Stimulated activated CD8-positive, alpha-beta memory T cell treated with anti-CD3 and anti-CD28 coated beads, Interleukin-2, amount 100 ng/mL, for 1 hour (primary cell): ENCODE measurements around the gene SCAF8.
"Not testable (repeated sequence)": the region's sequence is repeated elsewhere in the genome, so short reads cannot be mapped to it uniquely, and the experiment has no call there.

Experiments
- DNase-seq, 2 donors: peaks; one replicate each; pipeline ENCODE4 v3.0.0-alpha.2; 2020; ENCODE audit warnings: low read depth in 2 of 2

Gene SCAF8

GRCh38 chr6:154736618-154737259 lies 3.5 kb downstream of the SCAF8 start:
- DNase-seq: no peak

GRCh38 chr6:154737424-154737823 lies 4.2 kb downstream of the SCAF8 start:
- no peak for DNase-seq

GRCh38 chr6:154738551-154738961 lies 5.3 kb downstream of the SCAF8 start:
- no peak for DNase-seq

- DNase-seq: no peak
Observed at GRCh38 chr6:154740658-154741057, 7.4 kb downstream of the SCAF8 start.

GRCh38 chr6:154742891-154743290 lies 9.7 kb downstream of the SCAF8 start:
- DNase-seq: no peak

GRCh38 chr6:154744029-154744745 lies 11.0 kb downstream of the SCAF8 start:
- not testable (repeated sequence) for DNase-seq

GRCh38 chr6:154745243-154745642 lies 12.0 kb downstream of the SCAF8 start:
- no peak for DNase-seq

- DNase-seq: no peak
Observed at GRCh38 chr6:154749341-154749740, 16.1 kb downstream of the SCAF8 start.

GRCh38 chr6:154751011-154751800 lies 18.0 kb downstream of the SCAF8 start:
- no peak for DNase-seq

GRCh38 chr6:154752022-154752421 lies 18.8 kb downstream of the SCAF8 start:
- no peak for DNase-seq

- DNase-seq: no peak
Observed at GRCh38 chr6:154754152-154754551, 20.9 kb downstream of the SCAF8 start.

GRCh38 chr6:154757352-154758050 lies 24.3 kb downstream of the SCAF8 start:
- DNase-seq: no peak

GRCh38 chr6:154758125-154758524 lies 24.9 kb downstream of the SCAF8 start:
- DNase-seq: no peak

- DNase-seq: no peak
Observed at GRCh38 chr6:154763650-154764049, 30.4 kb downstream of the SCAF8 start.

GRCh38 chr6:154765273-154765672 lies 32.1 kb downstream of the SCAF8 start:
- DNase-seq: no peak

GRCh38 chr6:154766288-154766687 lies 33.1 kb downstream of the SCAF8 start:
- DNase-seq: no peak

GRCh38 chr6:154767003-154767723 lies 33.9 kb downstream of the SCAF8 start:
- DNase-seq: no peak

- no peak for DNase-seq
Observed at GRCh38 chr6:154768280-154768679, 35.1 kb downstream of the SCAF8 start.

GRCh38 chr6:154773610-154774089 lies 40.4 kb downstream of the SCAF8 start:
- no peak for DNase-seq

- not testable (repeated sequence) for DNase-seq
Observed at GRCh38 chr6:154779157-154779556, 45.9 kb downstream of the SCAF8 start.

GRCh38 chr6:154782193-154782592 lies 49.0 kb downstream of the SCAF8 start:
- no peak for DNase-seq
